HG02840 (cell line): ENCODE measurements around the gene ZNF236.
"Not testable (repeated sequence)": the region's sequence is repeated elsewhere in the genome, so short reads cannot be mapped to it uniquely, and the experiment has no call there.

Experiments used
- ATAC-seq: cut with Tn5 transposase; IDR thresholded peaks from one replicate; pipeline ENCODE4 v1.9.1; 2021; ENCODE audit warnings: mild to moderate bottlenecking, moderate library complexity, moderate number of reproducible peaks; ENCODE audit not compliant: unreplicated experiment, low FRiP score

The ZNF236 gene

DNA sequence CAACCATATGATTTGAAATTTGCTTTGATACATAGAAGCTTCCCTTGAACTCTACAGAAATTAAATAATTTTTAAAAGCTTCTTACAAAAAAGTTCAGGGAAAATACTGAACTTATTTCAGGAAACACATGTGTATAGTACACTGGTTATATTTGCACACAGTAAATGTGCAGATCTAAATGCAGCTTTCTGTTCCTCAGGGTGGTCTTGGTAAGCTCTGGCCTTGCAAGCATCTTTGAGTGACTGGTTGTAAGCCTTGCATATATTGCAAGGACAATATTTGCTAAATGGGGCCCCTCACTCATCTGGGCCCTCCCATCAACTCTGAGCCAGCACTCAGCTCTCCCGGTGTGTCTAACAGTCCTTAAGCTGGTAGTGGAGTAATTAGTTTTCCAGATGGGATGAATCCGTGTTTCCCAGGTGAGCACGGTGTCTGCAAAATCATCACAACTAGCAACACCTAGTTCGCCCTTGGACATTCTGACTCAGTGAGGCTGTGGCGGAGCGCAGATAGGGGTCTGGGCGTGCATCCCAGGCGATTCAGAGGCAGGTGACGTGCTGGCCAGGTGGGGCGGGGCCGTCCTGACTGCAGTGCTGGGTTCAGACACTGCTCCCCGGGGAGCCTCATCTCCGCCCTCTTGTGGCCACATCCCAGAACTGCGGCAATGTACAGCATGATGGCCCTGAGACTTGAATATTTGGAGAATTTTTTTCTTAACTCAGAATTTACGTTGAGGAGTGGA lies 160.7 kb downstream of the ZNF236 start:
- peak; percentile 70 for ATAC-seq

DNA sequence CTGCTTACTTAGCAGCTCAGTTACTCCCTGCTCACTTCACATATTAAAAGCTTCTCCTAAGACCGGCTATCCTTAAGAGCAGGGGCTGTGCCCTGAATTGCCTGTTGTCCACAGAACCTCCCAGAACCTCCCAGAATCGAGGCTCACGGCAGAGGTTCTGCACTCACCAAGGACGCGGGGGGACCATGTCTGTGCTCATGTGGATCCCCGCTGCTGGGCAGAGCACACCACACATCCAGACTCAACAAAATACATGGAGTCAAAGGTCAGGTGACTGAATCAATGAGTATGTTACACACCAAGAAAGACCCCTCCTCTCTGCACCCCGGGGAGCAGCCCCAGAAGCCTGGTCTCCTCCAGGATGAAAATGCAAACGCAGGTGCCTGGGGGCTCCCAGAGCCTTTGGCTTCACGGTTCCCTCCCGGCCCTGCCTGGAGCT lies 161.3 kb downstream of the ZNF236 start:
- ATAC-seq: no peak

DNA sequence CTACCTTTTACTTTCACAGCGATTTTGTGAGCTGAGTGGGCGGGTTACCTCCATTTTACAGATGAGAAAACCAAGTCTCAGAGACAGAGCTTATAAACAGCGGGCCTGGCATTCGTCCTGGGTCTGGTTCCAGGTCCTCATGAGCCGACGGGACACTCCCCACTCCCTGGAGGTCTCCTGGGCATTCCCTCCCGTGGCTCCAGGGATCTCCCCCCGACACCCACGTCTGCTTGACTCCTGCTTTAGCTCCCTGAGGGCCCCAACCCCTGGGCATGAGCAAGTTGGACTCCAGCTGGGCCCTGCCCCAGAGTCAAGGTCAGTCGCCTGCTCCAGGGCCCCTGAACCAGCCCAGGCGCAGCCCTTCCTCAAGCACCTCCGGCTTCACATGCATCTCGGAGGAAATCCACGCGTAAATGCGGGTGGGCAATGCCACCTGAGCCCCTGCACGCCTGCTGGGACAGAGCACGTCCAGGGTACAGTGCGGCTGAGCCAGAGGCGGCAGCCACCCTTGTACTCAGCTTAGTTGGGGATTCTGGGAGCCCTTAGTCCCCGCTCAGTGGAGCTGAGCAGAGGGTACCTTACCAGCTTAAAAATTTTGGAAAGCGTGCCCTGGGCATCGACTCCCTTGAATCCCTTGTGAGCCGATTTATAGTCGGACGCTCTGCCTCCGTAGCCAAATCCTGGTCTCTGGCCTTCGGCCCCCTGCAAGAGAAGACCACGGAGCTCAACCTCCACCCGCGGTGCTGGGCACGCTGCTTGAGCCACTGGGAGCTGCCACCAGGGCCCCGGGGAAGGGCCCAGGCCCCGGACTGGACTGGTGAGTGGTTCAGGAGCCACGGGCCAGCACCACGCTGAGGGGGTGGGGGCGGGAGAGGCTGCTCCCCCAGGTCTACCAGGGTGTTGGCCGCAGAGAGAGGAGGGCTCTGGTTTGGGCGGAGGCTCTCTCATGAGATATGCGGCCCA lies 162.1 kb downstream of the ZNF236 start:
- no peak for ATAC-seq

DNA sequence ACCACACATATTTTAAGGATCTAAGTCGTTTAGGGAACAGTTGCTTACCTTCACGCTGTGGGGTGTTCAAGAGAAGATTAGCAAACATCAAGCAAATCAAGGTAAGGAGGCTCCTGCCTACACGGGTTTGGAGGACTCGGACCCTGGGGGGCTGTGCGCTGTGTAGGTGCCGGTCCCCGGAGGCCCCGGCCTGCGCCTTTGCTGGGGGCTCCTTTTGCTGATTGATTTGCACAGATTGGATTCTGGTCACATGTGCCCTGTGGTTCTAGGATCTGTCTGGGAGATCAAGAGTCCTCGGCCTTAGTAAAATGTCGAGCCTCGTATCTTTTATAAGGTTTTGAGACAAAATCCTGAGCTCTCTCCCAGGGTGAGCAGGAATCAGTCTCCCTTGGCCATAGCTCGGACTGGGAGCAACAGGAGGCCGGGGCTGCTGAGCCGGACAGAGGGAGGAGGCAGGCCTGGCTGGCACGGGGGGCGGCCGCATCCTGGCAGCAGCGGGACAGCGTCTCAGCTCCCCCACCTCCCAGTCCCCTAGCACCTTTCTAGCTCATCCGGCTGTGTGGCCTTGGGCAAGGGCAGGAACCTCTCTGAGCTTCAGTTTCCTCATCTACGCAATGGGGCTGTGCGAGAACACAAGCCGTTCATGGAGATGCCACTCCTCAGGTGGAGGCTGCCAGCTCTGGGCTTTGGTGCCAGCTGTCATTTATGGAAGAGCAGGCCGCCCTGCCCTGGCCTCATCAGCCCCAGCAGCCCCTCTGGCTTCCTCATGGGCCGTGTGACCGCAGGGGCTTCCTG lies 163.0 kb downstream of the ZNF236 start:
- ATAC-seq: no peak

DNA sequence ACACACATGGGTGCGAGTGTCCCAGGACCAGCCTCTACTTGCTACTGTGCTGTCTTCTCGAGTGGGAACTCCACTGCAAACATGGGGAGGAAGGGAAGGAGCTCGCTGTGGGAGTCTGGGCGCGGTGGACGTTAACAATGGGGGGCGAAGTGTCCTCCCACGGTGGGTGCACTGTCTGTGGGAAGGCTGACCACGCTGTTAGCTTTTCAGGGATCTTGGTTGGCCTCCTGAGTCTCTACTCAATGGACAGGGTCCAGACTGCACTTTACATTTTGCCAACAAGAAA lies 163.5 kb downstream of the ZNF236 start:
- no peak for ATAC-seq

DNA sequence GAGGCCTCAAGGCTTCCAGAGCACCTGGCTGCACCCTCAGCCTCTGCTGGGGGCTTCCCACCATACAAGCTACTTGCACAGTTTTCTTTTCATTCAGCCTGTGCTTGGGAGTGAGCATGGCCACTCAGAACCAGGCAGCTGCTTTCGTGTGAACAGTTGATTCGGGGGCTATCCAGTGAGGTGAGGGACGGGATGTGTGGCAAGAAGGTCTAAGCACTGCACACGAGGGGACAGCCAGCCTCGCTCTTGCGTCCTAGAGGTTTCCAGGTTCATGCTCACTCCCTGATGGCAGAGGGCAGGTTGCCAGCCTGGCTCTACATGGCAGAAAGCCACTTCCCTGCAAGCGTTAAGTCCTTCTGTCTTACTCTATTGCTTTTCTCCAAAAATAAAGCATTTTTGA lies 164.0 kb downstream of the ZNF236 start:
- no peak for ATAC-seq

DNA sequence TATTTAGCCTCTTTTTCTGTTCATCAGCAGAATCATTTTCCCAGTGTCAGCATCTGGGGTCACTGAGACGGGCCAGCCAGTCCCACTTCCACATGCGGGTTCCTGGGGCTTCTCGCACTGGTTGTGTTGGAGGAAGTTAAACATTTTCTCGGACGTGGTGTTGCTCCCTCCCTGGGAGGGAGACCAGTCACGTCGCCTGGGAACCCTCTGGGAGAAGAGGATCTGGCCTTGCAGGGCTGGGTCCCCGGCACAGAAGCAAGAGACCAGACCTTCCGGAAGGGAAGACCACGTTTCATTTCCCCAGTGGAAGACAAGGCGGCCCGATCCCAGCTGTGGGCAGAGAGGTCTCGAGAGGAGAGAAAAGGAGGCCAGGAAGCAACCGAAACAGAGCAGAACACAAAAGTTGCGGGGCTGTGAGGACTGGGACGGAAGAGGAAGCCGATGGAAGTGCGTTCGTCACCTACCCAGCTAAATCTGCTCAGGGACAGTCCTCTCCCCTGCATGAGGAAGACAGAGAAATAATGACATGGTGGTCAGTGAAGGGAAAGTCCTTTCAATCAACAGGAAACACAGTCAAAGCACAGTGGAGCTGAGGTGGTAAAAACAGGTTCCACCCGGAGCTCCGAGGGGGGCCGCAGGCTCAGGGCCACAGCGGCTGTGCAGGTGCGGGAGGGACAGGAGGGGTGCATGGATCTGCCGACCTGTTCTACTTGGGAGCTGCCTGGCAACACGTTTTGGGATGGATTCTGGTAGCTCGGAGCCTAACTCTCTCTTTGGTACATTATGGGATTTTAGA lies 165.9 kb downstream of the ZNF236 start:
- no peak for ATAC-seq

DNA sequence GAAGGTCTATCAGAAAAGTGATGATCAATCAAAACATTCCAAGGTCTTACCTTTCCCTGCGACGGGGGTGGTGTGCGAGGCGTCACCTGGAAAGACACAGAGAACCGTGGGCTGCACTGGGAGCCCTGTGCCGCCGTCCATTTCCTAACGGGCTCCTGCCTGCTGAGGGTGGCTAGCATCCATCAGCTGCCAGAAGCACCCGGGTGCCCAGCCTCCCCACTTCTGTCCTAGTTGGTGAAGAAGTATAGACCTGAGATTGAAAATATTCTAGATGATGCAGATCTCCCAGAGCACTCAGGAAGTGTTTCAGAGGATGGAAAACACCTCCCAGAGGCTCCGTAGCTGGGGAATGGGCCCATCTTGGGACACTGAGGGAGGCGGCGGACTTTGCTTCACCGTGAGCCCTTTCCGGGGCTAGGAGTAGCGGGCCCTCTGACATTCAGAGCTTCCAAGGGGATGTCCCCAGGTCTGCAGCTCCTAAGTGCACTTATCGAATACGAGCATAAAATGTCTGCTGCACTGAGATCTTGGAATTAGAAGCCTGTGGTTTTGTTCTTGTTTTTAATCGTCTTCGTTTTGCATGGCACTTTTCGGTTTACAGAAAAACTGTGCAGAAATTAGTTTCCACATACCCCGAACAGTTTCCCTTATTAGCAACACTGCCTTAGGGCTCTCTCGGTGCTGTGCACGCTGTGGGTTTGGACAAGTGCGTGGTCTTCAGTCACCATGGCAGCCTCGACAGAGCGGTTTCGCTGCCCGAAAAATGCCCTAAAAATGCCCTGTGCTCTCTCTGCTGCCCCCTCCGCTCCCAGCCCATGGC lies 166.7 kb downstream of the ZNF236 start:
- ATAC-seq: no peak

DNA sequence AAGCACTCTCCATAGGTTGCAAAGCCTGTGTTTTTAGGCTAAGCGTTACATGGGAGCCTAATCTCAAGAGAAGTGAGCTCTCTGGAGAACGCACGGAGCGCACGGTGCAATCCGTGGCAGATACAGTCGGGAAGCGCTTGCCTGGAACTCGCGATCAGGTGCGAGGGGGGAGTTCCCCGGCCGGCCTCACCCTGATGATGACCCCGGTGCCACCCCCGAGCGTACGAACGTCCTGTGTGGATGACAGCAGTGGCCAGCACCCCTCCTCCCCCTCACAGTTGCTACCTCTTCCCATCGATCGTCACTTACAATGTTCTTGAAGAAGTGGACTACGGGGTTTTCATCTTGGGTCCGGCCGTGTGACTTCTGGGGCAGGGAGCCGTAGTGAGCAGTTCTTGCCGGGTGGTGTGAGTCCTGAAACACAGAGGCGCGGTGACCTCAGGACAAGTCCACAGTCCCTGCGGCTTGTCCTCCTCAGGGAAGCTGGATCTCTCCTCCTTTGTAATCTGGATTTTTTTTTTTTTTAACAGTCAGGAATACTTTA lies 167.4 kb downstream of the ZNF236 start:
- no peak for ATAC-seq

DNA sequence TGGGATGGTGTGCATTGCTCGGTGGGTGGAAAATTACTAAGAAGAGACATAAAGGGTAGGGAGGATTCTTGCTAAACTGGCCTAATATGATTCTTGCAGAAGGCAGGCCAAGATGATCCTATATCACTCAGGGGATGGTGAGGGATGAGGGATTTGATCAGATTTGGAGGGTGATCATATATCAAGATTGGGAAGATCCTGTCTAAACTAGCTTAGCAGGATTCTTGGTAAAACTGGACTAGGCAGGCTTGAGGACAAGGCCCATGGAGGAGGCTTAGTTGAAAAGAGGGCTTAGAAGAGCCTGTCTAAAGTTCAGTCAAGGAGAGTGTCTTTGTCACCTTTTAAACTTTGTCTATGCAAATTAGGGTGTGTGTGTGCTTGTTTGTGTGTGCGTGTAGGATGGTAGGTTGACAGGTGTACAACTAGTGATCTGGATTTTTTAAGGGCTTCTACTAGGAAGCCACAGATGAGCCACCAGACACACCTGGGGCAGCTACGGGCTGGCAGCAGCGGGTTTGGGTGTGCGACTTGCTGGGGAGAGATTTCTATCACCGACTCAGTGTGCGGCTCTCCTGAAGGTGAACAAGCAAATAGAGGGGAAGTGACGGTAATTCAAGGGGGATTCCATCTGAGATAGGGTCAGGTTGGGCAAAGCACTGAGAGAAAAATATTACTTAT lies 168.1 kb downstream of the ZNF236 start:
- ATAC-seq: not testable (repeated sequence)

DNA sequence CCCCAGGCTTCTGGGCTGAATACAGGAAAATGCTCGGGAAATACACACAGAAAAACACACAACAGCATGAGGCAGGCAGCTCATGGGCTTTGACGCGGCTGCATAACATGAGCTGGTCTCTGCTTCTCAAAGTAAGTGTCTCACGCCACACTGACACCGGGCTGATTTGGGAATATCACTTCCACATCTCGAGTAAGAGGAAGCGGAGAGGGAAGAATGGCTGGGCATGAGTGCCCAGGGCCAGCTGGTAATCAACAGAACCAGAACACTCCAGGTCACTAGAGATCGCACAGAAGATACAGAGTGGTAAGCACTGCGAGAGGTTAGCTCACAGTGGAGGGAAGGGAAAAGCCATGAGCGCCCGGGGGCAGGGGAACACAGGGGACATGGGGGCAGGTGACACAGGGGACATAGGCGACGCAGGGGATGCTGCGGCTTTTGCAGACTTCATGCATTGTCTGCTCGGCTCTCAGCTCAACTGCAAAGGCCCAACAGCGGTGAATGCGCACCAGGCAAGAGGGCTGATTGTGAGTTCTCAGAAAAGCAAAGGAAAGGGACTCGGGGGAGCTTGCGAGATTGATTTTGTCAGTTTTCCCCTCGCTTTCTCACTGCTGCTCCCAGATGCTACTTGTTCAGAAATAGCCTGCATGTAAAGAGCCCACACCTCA lies 168.8 kb downstream of the ZNF236 start:
- no peak for ATAC-seq

DNA sequence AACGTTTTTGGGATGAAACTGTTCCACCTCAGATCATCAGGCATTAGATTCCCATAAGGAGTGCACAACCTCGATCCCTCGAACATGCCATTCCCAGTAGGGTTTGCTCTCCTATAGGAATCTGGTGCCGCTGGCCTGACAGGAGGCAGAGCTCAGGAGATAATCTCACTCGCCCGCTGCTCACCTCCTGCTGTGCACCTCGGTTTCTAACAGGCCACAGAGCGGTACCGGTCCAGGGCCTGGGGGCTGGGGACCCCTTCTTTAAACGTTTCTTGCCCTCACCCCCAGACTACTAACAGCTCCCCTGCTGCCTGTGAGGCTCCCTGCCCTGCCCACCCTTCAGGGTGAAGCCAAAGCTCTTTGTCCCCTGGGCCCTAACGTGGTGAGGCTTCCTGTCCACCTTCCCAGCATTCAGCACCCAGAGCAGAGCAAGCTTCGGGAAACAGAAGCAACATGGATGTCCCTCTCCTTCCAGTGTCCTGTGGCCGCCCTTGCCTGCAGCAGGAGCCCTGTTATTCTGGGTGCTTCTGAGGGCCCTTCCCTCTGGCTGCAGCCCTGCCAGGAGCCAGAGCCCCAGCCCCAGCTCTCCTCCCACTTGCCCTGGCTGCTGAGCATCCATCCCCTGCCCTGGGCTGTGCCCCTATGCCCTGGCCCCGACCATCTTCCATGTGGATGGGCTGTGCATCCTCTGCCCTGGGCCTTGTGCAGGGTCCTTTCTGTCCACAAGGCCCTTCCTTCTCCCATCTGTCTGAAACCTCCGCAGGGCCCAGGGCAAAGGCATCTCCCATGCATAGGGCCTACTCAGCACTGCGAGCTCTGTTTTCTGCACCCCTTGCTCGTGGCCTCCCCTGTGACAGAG lies 170.1 kb downstream of the ZNF236 start:
- ATAC-seq: no peak

DNA sequence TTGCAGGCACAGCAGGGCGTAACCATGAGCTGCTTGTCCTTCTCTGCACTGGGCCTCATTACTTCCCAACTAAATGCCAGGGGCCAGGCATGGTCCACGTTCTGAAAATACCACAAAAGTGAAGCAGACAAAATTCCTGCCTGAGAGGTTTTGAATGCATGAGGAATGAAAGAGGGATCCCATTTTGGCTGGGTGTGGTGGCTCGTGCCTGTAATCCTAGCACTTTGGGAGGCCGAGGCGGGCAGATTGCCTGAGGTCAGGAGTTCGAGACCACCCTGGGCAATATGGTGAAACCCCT lies 170.7 kb downstream of the ZNF236 start:
- ATAC-seq: no peak

DNA sequence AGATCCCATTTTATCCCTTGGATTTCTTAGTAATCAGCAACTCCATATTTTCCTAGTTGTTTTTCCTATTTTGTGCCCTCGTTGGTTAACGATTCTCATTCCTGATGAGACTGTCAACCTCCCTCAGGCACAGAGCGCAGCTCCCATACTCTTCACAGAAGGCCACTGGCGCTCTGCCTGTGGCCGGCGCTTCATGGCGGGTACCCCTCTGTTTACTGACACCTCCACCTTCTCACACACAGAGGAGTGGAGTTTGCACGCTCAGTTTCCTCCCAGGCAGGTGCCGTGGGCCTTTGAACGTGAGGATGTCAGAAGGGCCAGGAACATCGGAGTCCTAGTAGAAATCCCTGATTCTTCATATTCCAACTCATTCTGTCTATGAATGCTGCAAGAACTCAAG lies 171.2 kb downstream of the ZNF236 start:
- no peak for ATAC-seq

DNA sequence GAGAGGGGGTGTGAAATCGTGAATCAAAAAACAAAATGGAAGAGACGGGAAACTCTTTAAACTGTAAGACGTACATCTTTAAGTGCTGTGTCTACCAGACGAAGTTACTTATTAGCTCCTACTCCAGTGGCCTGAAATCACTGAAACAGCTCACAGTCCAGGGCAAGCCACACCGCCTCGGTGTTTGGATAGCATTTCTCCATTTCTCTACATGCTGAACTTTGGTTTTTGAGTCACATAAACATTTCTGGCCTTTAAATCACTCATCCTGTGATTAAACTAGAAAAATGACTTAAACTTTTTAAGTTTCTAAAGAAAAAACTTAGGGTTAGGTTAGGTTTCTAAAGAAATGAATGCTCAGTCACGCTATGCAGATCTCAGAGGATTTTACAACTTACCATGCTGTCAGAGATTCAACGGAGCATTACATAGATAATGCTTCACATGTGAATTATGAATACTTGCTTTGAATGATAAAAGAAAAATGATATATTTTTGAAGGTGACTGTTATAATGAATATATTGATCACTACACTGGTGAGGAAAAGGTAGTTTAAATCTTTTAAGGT lies 171.8 kb downstream of the ZNF236 start:
- ATAC-seq: no peak

DNA sequence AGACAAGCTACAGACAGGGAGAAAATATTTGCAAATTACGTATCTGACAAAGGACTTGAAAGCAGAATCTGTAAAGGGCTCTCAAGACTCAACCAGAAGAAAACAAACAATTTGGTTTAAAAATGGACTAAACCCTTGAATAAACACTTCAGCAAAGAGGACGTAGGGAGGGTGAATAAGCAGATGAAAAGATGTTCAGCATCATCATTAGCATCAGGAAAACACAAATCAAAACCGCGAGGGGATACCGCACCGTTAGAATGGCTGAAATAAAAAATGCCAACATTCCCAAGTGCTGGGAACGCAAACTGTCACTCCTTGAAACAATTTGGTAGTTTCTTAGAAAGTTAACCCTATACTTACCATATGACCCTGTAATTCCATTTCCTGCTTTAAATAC lies 173.5 kb downstream of the ZNF236 start:
- no peak for ATAC-seq

DNA sequence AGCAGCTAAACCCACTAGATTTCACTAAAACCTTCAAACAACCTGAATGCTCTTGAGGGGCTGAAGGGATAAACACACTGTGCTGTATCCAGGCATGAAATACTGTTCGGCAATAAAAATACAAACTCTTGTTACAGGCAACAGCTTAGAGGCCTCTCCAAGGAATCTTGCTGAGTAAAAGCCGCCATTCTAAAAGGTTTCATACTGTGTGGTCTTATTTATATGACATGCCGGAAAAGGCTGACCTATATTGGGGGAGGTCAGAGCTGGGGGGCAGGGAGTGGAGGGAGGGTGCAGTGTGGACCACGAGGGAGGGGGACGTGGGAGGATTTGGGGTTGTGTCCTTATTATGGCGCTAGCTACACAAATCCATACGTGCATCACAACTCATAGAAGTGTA lies 174.1 kb downstream of the ZNF236 start:
- ATAC-seq: no peak
